ENCODE data around the gene PLEKHA6. TPM values are rescaled to one million over a fixed set of nuclear protein-coding genes. Genes with fewer than 3 reads are reported as not detected.

Gene PLEKHA6
- total RNA-seq, 1 donor from 2014 or later = 15.4 TPM

- H3K36me3 ChIP-seq (ENCODE audit: control insufficient read depth, insufficient read depth, low read length) = no peaks in the 10 kb centered on the region
- no peaks in the 10 kb centered on the region for H3K27me3 ChIP-seq (ENCODE audit: control insufficient read depth, insufficient read depth, low read length)
- no peak for DNase-seq (ENCODE audit: low read depth)
- no peak overlapping the region for H3K4me3 ChIP-seq (ENCODE audit: low read depth, low read length)
- TF ChIP-seq CTCF (IDR thresholded peaks at IDR 0.05; ENCODE audit: insufficient read depth, low read length, poor library complexity, severe bottlenecking) = no peak
These were observed 25.1 kb upstream of the PLEKHA6 start for GRCh38 chr1:204384636-204385352.

GRCh38 chr1:204383163-204383904 lies 23.6 kb upstream of the PLEKHA6 start:
- DNase-seq (ENCODE audit: low read depth) = no peak
- TF ChIP-seq CTCF (IDR thresholded peaks at IDR 0.05; ENCODE audit: insufficient read depth, low read length, poor library complexity, severe bottlenecking) = no peak
- no peaks in the 10 kb centered on the region for H3K27me3 ChIP-seq (ENCODE audit: control insufficient read depth, insufficient read depth, low read length)
- H3K36me3 ChIP-seq (ENCODE audit: control insufficient read depth, insufficient read depth, low read length) = no peaks in the 10 kb centered on the region
- no peak overlapping the region for H3K4me3 ChIP-seq (ENCODE audit: low read depth, low read length)

GRCh38 chr1:204382714-204383083 lies 23.0 kb upstream of the PLEKHA6 start:
- Histone ChIP-seq H3K4me3 (ENCODE audit: low read depth, low read length) (no peak overlapping the region), H3K36me3 (ENCODE audit: control insufficient read depth, insufficient read depth, low read length) (no peaks in the 10 kb centered on the region), H3K27me3 (ENCODE audit: control insufficient read depth, insufficient read depth, low read length) (no peaks in the 10 kb centered on the region)
- TF ChIP-seq CTCF (IDR thresholded peaks at IDR 0.05; ENCODE audit: insufficient read depth, low read length, poor library complexity, severe bottlenecking) = no peak
- DNase-seq (ENCODE audit: low read depth) = no peak

GRCh38 chr1:204380293-204380831 lies 20.6 kb upstream of the PLEKHA6 start:
- Histone ChIP-seq H3K27me3 (ENCODE audit: control insufficient read depth, insufficient read depth, low read length) (no peaks in the 10 kb centered on the region), H3K36me3 (ENCODE audit: control insufficient read depth, insufficient read depth, low read length) (no peaks in the 10 kb centered on the region), H3K4me3 (ENCODE audit: low read depth, low read length) (no peak overlapping the region)
- DNase-seq (ENCODE audit: low read depth) = no peak
- TF ChIP-seq CTCF (IDR thresholded peaks at IDR 0.05; ENCODE audit: insufficient read depth, low read length, poor library complexity, severe bottlenecking) = no peak

- peak; percentile 29 for DNase-seq (ENCODE audit: low read depth)
- Histone ChIP-seq H3K4me3 (ENCODE audit: low read depth, low read length) (peak overlapping the region; percentile 48), H3K27me3 (ENCODE audit: control insufficient read depth, insufficient read depth, low read length) (no peaks in the 10 kb centered on the region), H3K36me3 (ENCODE audit: control insufficient read depth, insufficient read depth, low read length) (no peaks in the 10 kb centered on the region)
- TF ChIP-seq CTCF (IDR thresholded peaks at IDR 0.05; ENCODE audit: insufficient read depth, low read length, poor library complexity, severe bottlenecking) = no peak
These were observed 18.3 kb upstream of the PLEKHA6 start for GRCh38 chr1:204377800-204378668.

All from kidney epithelial cell (primary cell).